Measurements from ENCODE around the gene FARSB.
"Not testable (repeated sequence)": the region's sequence is repeated elsewhere in the genome, so short reads cannot be mapped to it uniquely, and the experiment has no call there.

The FARSB gene

DNA sequence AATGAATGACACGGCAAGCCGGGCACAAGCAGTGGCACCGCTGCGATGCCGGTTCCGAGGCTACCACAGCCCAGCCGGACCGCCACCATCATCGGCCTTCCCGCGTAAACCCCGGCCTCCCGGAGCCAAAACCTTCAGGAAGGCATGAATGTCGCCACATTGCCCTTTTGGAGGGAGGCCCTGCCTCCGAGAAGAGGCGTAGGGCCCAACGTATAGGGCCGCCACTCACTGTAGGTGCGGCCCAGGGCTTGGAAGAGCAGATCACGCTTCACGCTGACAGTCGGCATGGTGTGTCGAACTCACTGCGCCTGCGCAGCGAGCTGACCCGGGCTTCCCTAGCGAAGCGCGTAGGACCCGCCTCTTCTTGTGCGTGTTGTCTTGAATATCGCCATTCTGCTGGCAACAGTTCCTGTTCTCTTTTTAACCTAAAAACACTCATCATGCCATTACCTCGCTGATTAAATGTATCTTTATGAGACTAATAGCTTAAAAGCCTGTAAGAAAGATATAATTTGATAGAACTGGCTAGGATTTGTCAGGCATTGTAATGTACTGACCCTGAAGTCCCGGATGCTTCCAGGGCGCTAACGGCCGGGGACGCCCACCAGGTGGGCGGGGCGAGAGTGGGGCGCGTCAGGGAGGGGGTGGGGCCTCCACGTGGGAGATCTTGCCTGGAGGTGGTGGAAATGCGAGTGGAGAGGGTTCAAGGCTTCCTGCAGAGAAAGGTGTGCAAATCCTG is at the start of gene FARSB:
Gene FARSB, minus strand, starts transcription at position 306 of the 739 bp plus-strand sequence. Its CDS starts 19 bp downstream, at position 287.
- DNase-seq (ENCODE audit: low read depth) = peak; percentile 97
- peak within 1 kb of the TSS; percentile 90 for H3K4me3 ChIP-seq (ENCODE audit: low read depth, low read length)
- TF ChIP-seq, protein P1, sequence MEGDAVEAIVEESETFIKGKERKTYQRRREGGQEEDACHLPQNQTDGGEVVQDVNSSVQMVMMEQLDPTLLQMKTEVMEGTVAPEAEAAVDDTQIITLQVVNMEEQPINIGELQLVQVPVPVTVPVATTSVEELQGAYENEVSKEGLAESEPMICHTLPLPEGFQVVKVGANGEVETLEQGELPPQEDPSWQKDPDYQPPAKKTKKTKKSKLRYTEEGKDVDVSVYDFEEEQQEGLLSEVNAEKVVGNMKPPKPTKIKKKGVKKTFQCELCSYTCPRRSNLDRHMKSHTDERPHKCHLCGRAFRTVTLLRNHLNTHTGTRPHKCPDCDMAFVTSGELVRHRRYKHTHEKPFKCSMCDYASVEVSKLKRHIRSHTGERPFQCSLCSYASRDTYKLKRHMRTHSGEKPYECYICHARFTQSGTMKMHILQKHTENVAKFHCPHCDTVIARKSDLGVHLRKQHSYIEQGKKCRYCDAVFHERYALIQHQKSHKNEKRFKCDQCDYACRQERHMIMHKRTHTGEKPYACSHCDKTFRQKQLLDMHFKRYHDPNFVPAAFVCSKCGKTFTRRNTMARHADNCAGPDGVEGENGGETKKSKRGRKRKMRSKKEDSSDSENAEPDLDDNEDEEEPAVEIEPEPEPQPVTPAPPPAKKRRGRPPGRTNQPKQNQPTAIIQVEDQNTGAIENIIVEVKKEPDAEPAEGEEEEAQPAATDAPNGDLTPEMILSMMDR (conservative IDR thresholded peaks at IDR 0.05; ENCODE audit: low read depth, low read length) = no peak

DNA sequence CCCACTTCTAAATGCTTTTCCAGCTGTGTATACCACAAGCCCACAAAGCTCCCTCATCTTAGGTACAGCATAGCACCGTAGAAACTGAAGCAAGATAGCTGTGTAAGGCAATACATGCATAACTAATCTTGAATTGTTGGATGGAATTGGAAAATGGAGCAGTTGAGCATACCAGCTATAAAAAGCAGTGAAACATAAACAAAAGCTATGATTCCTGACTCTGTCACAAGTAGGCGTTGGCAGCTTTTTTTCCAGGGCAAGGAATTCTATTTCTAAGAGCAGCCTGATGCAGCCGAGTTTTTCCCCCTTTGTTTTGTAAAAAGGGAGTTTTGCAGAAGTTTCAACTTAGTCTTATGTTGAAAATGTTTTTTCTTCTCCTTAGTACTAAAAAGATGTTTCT is 48.0 kb upstream of the FARSB start:
- H3K4me3 ChIP-seq (ENCODE audit: low read depth, low read length) = no peak overlapping the region
- peak; percentile 27 for DNase-seq (ENCODE audit: low read depth)
- TF ChIP-seq, protein P1 (conservative IDR thresholded peaks at IDR 0.05; ENCODE audit: low read depth, low read length) = no peak

DNA sequence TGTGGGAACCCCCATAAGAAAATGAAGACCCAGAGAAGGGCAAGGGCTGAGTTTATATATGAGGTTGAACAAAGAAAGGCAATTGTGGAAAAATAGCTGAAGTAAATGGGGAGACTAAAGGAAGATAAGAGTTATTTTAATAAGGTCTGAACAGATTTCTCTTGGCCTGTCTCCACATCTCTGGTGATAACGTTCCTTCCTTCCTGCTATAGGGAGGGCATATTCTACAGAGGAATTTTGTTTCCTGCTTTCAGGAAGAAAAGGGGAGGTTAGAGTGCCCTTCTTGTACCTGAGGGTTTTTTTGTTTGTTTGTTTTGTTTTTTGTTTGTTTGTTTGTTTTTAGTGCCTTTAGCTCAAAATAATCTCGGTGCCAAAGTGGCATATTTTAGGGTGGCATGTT is 47.2 kb upstream of the FARSB start:
- TF ChIP-seq, protein P1 (conservative IDR thresholded peaks at IDR 0.05; ENCODE audit: low read depth, low read length) = no peak
- H3K4me3 ChIP-seq (ENCODE audit: low read depth, low read length) = no peak overlapping the region

DNA sequence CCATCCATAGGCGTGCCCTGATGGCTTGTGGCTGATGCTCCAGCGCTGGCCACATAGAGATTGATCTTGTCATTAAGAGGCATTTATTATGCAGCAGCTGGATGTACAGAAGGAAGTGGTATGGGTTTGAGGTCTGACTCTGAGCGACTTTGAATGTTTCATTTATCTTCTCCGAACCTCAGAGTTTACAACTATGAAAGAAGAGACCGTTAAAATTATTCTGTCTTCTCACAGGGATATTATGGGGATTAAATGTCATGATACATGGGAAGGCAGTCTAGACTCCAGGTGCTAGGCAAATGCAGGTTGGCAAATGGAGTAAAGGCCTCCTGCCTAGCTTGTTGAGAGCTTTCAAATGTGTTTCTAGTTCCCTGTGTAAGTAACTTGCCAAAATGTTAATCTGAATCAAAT is 45.8 kb upstream of the FARSB start:
- DNase-seq (ENCODE audit: low read depth) = no peak
- TF ChIP-seq, protein P1 (conservative IDR thresholded peaks at IDR 0.05; ENCODE audit: low read depth, low read length) = no peak
- H3K4me3 ChIP-seq (ENCODE audit: low read depth, low read length) = no peak overlapping the region

More for the DNA sequence above, 47.2 kb upstream of the FARSB start:
- DNase-seq (ENCODE audit: low read depth) = no peak

DNA sequence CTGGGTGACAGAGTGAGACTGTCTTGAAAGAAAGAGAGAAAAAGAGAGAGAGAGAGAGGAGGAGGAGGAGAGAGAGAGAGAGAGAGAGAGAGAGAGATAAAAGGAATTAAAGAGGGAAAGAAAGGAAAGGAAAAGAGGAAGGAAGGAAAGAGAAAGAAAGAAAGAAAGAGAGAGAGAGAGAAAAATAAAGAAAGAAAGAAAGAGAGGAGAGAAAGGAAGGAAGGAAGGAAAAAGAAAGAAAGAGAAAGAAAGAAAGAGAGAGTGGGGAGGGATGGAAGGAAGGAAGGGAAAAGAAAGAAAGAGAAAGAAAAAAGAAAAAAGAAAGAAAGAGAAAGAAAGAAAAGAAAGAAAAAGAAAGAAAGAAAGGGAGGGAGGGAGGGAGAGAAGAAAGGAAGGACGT is 45.3 kb upstream of the FARSB start:
- TF ChIP-seq, protein P1 (conservative IDR thresholded peaks at IDR 0.05; ENCODE audit: low read depth, low read length) = no peak
- no peak overlapping the region for H3K4me3 ChIP-seq (ENCODE audit: low read depth, low read length)
- no peak for DNase-seq (ENCODE audit: low read depth)

DNA sequence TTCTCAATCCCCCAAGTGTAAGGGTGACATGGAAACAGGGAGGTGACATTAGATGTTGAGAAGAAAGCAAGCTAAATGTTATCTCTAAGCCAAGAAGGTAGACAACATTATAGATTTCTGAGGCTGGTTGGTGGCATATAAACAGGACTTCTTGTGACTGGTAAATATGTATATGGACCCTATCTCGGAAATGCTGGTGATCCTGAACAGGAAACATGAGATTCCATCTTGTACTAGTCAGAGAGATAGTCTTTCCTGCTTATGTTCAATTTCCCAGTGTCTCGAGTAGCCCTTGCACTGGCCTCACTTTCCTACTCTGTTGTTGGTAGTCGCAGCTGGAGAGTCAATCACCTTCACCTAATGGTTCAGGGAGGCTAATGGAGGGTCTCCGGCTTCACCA is 42.4 kb upstream of the FARSB start:
- TF ChIP-seq, protein P1 (conservative IDR thresholded peaks at IDR 0.05; ENCODE audit: low read depth, low read length) = no peak
- no peak for DNase-seq (ENCODE audit: low read depth)
- no peak overlapping the region for H3K4me3 ChIP-seq (ENCODE audit: low read depth, low read length)

DNA sequence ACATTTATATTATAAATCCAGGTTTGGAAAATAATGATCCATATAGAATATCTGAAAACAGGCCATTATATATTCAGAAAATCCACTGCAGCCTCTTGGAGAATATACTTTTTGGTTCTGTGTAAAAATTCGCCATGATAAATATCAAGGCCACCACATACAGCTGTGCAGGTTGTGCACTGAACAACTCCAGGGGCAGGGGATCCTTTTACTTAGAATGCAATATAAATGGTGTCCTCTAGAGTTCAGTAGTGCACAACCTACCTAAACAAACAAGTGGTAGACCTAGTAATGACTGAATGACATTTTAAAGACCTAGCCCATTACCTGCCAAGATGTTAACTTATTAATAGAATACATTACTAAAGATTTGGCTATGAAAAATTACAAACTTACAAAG is 37.9 kb upstream of the FARSB start:
- peak; percentile 61 for DNase-seq (ENCODE audit: low read depth)
- TF ChIP-seq, protein P1 (conservative IDR thresholded peaks at IDR 0.05; ENCODE audit: low read depth, low read length) = peak; percentile 40
- H3K4me3 ChIP-seq (ENCODE audit: low read depth, low read length) = no peak overlapping the region

DNA sequence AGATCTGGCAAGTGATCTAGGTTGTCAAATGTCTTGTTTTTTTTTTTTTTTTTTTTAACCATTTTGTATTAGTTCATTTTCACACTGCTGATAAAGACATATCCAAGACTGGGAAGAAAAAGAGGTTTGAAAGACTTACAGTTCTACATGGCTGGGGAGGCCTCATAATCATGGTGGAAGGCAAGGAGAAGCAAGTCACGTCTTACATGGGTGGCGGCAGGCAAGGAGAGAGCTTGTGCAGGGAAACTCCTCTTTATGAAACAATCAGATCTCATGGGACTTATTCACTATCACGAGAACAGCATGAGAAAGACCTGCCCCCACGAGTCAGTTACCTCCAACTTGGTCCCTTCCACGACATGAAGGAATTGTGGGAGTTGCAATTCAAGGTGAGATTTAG is 37.5 kb upstream of the FARSB start:
- not testable (repeated sequence) for DNase-seq (ENCODE audit: low read depth); H3K4me3 ChIP-seq (ENCODE audit: low read depth, low read length)

Data from choroid plexus epithelial cell (primary cell).